ENCODE data around the gene MAPKAP1. TPM values are rescaled to one million over a fixed set of nuclear protein-coding genes. Genes with fewer than 3 reads are reported as not detected.
"Not testable (repeated sequence)": the region's sequence is repeated elsewhere in the genome, so short reads cannot be mapped to it uniquely, and the experiment has no call there.

Gene MAPKAP1
- total RNA-seq, 1 donor from 2014 or later: 76.9 TPM

- TF ChIP-seq CTCF (IDR thresholded peaks at IDR 0.05): no peak
- H3K36me3 Mint-ChIP-seq (ENCODE audit: unreplicated experiment): peaks cover 2% of the 10 kb centered on the region
- no peaks in the 10 kb centered on the region for H3K9me3 Mint-ChIP-seq (ENCODE audit: unreplicated experiment)
- no peak overlapping the region for H3K4me3 Mint-ChIP-seq (ENCODE audit: unreplicated experiment)
- H3K4me1 Mint-ChIP-seq (ENCODE audit: unreplicated experiment): peaks cover 20% of the 10 kb centered on the region
- DNase-seq (ENCODE audit: extremely low spot score, unreplicated experiment): no peak
- H3K27ac Mint-ChIP-seq (ENCODE audit: unreplicated experiment): no peak overlapping the region
- no peaks in the 10 kb centered on the region for H3K27me3 Mint-ChIP-seq (ENCODE audit: unreplicated experiment)
These were observed 3.3 kb downstream of the MAPKAP1 start for GRCh38 chr9:125703662-125704061.

- no peak for TF ChIP-seq CTCF (IDR thresholded peaks at IDR 0.05)
- Mint-ChIP-seq H3K27ac (ENCODE audit: unreplicated experiment) (no peak overlapping the region), H3K9me3 (ENCODE audit: unreplicated experiment) (no peaks in the 10 kb centered on the region), H3K27me3 (ENCODE audit: unreplicated experiment) (no peaks in the 10 kb centered on the region), H3K4me1 (ENCODE audit: unreplicated experiment) (peaks cover 15% of the 10 kb centered on the region), H3K36me3 (ENCODE audit: unreplicated experiment) (peaks cover 2% of the 10 kb centered on the region), H3K4me3 (ENCODE audit: unreplicated experiment) (no peak overlapping the region)
- DNase-seq (ENCODE audit: extremely low spot score, unreplicated experiment): no peak
These were observed 5.7 kb downstream of the MAPKAP1 start for GRCh38 chr9:125701351-125701750.

- no peak for TF ChIP-seq CTCF (IDR thresholded peaks at IDR 0.05)
- DNase-seq (ENCODE audit: extremely low spot score, unreplicated experiment): no peak
- Mint-ChIP-seq H3K9me3 (ENCODE audit: unreplicated experiment) (no peaks in the 10 kb centered on the region), H3K27me3 (ENCODE audit: unreplicated experiment) (no peaks in the 10 kb centered on the region), H3K4me3 (ENCODE audit: unreplicated experiment) (no peak overlapping the region), H3K36me3 (ENCODE audit: unreplicated experiment) (peaks cover 2% of the 10 kb centered on the region), H3K4me1 (ENCODE audit: unreplicated experiment) (peaks cover 12% of the 10 kb centered on the region), H3K27ac (ENCODE audit: unreplicated experiment) (no peak overlapping the region)
These were observed 6.2 kb downstream of the MAPKAP1 start for GRCh38 chr9:125700791-125701190.

GRCh38 chr9:125699870-125700269 lies 7.1 kb downstream of the MAPKAP1 start:
- H3K4me1 Mint-ChIP-seq (ENCODE audit: unreplicated experiment): peaks cover 15% of the 10 kb centered on the region
- no peak overlapping the region for H3K27ac Mint-ChIP-seq (ENCODE audit: unreplicated experiment)
- H3K27me3 Mint-ChIP-seq (ENCODE audit: unreplicated experiment): no peaks in the 10 kb centered on the region
- no peak for DNase-seq (ENCODE audit: extremely low spot score, unreplicated experiment)
- no peak overlapping the region for H3K4me3 Mint-ChIP-seq (ENCODE audit: unreplicated experiment)
- peaks cover 2% of the 10 kb centered on the region for H3K36me3 Mint-ChIP-seq (ENCODE audit: unreplicated experiment)
- no peak for TF ChIP-seq CTCF (IDR thresholded peaks at IDR 0.05)
- no peaks in the 10 kb centered on the region for H3K9me3 Mint-ChIP-seq (ENCODE audit: unreplicated experiment)

GRCh38 chr9:125696106-125696647 lies 10.8 kb downstream of the MAPKAP1 start:
- no peak for TF ChIP-seq CTCF (IDR thresholded peaks at IDR 0.05)
- H3K27ac Mint-ChIP-seq (ENCODE audit: unreplicated experiment): no peak overlapping the region
- H3K9me3 Mint-ChIP-seq (ENCODE audit: unreplicated experiment): no peaks in the 10 kb centered on the region
- no peak overlapping the region for H3K4me3 Mint-ChIP-seq (ENCODE audit: unreplicated experiment)
- no peak for DNase-seq (ENCODE audit: extremely low spot score, unreplicated experiment)
- peaks cover 32% of the 10 kb centered on the region for H3K4me1 Mint-ChIP-seq (ENCODE audit: unreplicated experiment)
- H3K27me3 Mint-ChIP-seq (ENCODE audit: unreplicated experiment): no peaks in the 10 kb centered on the region
- no peaks in the 10 kb centered on the region for H3K36me3 Mint-ChIP-seq (ENCODE audit: unreplicated experiment)

- H3K27ac Mint-ChIP-seq (ENCODE audit: unreplicated experiment); H3K36me3 Mint-ChIP-seq (ENCODE audit: unreplicated experiment); DNase-seq (ENCODE audit: extremely low spot score, unreplicated experiment); H3K9me3 Mint-ChIP-seq (ENCODE audit: unreplicated experiment); H3K4me3 Mint-ChIP-seq (ENCODE audit: unreplicated experiment); H3K27me3 Mint-ChIP-seq (ENCODE audit: unreplicated experiment): not testable (repeated sequence)
- peaks cover 33% of the 10 kb centered on the region for H3K4me1 Mint-ChIP-seq (ENCODE audit: unreplicated experiment)
These were observed 11.5 kb downstream of the MAPKAP1 start for GRCh38 chr9:125695548-125695947.
